Epidermal melanocyte (primary cell): ENCODE data around the gene SYCE3.

Experiments
- DNase-seq: peaks from one replicate; pipeline ENCODE4 v3.0.0; 2011; ENCODE audit warnings: low spot score; ENCODE audit not compliant: insufficient read length

SYCE3 gene

DNA sequence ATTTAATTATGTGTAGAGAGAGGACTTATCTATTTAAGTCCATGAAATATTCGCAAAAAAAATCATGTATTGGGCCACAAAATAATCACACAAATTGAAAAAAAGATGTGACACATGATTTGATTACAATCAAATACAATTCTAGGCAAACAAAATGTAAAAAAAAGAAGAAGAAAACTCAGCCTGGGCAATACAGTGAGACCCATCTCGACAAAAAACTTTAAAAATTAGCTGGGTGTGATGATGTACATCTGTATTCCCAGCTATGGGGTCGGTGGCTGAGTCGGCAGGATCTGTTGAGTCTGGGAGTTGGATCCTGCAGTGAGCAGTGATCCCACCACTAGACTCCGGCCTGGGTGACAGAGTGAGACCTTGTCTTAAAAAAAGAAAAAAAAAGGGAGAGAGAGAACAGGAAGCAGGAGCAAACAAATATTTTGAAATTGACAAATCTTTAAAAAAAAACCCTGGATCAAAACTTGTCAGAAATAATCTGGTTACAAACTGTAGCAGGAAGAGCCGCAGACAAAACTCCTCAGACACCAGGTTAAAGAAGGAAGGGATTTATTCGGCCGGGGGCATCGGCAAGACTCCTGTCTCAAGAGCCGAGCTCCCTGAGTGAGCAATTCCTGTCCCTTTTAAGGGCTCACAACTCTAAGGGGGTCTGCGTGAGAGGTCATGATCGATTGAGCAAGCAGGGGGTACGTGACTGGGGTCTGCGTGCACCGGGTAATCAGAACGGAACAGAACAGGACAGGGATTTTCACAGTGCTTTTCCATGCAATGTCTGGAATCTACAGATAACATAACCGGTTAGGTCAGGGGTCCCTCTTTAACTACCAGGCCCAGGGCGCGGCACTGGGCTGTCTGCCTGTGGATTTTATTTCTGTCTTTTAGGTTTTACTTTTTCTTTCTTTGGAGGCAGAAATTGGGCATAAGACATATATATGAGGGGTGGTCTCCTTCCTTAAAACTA is 29.6 kb downstream of the SYCE3 start:
- DNase-seq, result no peak

DNA sequence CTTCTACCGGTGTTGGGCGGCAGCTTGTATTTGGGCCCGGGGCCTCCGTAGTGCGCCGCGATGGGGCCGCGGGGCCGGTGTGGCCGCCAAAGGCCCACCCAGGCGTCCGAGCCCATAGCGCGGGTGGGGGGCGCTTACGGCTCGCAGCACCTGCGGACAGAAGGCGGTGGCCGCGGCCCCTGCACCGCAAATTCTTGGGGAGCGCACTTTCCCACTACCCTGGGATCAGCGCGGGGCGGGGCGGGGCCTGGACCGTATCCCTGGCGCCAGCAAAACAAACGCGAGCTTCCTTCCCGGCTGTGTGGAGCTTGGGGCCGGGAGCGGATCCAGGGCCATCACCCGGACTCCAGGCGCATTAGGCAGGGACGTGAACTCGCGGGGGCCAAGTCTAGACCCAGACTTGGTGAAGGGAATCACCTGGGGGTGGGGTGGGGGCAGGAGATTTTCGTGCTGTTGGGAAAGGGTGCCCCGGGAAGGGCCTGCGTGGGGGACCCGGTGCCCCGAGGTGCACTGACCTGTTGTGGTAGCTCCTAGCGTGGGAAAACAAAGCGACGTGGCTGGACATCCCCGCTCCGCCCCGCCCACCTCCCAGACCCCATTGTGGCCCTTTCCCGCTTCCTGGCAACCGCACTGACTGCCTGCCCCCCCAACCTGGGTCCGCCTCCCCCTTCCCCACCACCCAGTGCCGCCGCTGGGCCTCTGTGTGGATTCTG is 30.6 kb downstream of the SYCE3 start:
- peak; percentile 67 for DNase-seq

DNA sequence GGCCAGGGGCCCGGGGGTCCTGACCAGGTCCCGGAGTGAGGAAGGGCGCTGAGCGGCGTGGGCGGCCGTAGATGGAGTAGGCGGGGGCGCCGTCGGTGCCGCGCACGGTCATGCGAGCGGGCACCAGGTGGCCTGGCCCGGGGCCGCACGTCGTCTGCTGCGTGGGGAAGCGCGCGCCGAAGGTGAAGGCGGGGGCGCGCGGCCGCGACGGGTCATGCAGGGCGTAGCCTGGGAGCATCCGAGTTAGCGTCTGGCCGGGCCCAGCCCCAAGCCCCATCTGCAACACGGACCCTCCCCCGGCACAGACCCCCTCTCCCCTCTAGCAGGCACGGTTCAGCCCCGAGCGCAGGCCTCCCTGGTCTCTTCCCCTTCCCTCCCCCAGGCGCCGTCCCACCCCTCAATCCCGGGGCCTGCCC is 31.2 kb downstream of the SYCE3 start:
- DNase-seq, result peak; percentile 21

DNA sequence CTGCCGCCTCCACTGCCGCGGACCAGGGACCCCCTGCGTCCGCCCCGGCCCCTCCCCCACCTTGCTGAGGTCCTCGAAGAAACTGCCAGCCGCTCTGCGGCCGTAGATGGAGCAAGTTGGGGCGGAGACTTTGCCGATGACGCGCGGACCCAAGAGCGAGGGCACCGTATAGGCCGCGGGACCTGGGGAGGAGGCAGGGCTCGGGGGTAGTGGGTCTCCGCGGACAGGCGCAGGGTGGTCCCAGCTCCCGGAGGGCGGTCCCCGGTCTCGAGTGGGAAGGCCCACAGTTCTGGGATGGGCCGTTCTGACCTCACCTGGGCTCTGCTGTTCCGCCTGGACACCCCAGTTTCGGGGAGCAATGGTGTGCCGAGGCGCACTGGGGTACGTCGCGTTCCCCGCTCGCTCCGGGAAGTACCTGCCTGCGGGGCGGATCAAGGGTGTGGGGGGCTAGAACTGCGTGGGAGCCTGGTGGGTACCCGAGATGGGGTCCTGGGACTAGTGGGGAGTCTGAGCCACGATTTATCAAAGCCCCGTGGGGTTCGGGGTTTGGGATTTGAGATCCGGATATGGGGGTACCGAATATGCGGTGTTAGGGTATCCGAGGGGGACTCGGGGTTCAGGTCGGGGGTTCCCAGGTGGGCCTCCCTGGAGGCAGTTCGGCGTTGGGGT is 31.7 kb downstream of the SYCE3 start:
- peak; percentile 76 for DNase-seq

DNA sequence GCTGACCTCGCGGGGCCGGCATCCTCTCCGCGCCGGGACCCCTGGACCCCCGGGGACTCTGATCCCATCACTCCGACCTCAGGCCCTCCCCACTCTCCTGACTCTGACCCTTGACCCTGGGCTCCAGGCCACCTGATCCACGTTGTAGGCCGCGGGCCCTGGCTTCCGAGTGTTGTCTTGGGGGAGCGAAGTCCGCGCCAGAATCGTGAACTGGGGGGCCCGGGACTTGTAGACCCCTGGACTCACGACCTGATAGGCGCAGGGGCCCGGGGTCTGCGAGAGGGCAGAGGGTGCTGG is 32.2 kb downstream of the SYCE3 start:
- DNase-seq, result no peak

DNA sequence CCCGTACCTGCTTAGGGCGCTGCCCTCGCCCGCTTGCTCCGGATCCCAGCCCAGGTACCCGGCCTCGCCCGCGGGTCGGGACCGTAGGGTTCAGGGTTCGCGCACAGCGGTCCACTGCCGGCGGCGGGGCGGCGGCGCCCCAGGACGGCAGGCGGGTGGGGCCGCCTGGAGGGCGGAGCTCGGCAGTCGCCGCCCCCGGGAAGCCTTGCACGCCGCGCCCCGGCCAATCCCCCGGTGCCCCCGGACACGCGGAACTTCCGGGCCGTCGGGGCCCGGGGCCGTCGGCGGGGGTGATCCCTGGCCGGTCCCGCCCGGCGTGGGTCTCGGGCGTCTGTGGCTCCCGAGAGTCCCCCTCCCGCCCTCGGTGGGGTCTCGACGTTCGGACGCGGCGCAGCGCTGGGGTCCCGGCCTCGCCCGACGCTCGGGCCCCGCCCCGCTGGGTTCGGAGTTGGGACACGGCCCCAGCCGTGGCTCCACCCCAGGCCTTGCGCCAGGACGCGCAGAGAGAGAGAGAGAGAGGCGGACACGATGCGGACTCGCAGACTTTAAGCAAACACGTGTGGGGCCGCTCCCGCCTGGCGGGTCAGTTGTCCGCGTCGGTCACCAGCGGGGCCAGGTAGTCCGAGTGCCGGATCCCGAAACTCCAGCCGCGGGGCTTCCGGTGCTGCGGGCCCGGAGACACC is 32.7 kb downstream of the SYCE3 start, which contains the start of gene TYMP:
TYMP (minus strand) TSS at position 116 of the 683 bp plus-strand sequence. CDS start 303 bp downstream, outside the sequence.
- DNase-seq, result peak; percentile 56

DNA sequence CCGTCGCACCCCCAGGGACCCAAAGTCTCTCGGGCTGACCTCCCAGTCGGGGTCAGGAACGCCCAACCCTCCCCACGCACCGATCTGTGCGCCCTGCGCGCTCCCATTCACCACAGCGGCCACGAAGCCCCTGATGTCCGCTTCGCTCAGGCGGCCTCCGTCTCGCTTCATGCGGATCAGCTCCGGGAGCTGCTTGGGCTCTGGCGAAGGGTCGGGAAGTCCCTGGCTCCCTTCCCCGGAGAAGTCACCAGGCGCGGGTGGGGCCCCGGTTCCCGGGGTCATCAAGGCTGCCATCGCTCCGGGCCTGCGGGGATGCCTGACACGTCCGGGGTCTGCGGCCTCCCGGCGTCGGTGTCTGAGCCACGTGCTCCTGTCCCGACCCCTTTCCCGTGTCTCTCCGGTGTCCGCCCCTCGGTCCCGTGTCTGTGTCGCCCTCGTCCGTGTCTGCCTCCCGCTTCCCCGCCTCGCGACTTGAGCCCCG is 33.3 kb downstream of the SYCE3 start:
- no peak for DNase-seq

DNA sequence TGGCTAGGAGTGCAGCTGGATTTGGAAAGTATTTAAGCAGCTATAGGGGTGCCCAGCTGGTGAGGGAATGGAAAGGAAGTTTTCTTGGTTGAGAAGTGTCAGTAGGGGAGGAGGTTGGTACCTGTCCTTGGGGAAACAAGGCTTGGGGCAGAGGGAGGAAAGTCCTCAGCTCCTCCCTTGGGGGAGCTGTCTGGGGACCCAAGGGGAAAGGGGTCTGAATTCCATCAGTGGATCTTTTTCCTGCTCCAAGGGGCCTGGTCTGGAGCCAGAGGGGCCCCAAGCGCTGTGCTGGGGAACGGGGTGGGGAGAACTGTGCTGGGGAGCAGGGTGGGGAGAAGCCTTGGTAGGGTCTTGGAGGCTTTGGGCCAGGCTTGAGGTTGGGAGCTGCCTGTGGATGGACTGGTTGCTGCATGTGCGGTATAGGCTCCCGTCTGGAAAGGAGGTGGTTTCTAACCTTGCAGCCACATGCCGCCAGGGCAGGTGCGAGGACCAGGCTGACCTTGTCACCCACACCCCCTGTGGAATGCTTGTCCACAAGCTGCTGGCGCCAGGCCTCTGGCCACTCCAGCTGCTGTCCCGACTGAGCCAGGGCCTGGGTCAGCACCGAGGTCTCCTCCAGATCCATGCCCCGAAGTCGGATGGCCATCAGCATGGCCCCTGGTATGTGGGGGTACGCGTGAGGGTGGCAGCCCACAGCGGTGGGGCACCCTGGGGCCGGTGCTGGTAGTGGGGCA is 33.9 kb downstream of the SYCE3 start:
- DNase-seq, result no peak

DNA sequence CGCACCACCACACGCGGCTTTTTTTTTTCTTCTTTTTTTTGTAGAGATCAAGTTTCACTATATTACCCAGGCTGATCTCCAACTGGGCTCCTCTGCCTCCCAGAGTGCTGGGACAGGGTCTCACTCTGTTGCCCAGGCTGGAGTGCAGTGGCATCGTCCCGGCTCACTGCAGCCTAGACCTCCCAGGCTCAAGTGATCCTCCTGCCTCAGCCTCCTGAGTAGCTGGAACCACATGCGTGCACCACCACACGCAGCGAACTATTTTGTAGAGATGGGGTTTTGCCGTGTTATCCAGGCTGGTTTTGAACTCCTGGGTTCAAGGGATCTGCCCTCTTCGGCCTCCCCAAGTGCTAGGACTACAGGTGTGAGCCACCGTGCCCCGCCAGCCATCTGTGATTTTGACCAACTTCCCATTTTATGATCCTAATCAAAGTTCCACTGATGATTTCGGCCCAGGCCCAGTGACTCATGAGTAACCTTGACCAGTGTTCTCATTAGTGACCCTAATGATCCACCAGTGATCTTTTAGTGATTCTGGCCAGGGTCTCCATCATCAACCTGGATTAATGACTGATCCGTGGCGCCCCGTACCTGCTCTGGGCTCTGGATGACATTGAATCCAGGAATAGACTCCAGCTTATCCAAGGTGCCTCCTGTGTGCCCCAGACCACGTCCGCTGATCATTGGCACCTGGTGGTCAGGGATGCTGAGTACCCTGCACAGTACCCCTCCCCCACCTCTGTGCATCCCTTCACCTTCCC is 34.6 kb downstream of the SYCE3 start:
- no peak for DNase-seq

DNA sequence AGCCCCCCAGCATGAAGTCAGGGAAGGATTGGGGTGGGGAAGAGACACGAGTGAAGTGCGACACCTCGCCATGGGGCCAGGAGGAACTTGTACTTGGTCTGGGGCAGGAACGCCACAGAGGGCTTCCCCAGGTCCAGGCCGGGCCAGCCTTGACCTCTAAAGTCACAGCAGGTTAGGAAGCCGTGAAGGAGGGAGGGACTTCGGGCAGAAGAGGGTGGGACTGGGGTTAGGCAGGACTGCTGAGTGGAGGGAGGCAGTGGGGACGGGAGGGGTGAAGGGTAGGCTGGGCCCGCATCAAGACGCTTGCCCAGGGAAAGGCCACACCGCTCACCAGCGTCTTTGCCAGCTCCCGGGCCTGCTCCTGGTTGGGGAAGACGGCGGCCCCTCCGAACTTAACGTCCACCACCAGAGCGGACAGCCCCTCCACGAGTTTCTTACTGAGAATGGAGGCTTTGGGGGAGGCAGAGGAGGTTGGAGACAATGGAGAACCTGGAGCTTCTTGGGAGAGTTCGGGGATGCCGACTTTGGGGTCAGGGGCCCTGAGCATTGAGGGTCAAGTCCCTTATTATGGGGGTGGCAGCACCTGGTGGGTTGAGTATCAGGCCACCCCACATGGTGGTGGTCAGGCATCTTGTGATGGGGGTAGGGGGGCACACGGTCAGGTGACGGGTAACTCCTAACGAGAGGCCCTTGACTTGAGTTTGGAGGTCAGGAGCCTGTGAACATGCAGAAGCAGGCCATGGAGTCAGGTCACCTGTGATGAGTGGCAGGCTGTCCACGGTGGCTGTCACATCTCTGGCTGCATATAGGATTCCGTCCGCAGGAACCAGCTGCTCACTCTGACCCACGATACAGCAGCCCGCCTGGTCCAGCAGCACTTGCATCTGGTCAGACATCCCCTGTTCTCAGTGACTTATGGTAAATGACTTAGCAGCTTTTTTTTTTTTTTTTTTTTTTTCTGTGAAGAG is 35.6 kb downstream of the SYCE3 start:
- no peak for DNase-seq

DNA sequence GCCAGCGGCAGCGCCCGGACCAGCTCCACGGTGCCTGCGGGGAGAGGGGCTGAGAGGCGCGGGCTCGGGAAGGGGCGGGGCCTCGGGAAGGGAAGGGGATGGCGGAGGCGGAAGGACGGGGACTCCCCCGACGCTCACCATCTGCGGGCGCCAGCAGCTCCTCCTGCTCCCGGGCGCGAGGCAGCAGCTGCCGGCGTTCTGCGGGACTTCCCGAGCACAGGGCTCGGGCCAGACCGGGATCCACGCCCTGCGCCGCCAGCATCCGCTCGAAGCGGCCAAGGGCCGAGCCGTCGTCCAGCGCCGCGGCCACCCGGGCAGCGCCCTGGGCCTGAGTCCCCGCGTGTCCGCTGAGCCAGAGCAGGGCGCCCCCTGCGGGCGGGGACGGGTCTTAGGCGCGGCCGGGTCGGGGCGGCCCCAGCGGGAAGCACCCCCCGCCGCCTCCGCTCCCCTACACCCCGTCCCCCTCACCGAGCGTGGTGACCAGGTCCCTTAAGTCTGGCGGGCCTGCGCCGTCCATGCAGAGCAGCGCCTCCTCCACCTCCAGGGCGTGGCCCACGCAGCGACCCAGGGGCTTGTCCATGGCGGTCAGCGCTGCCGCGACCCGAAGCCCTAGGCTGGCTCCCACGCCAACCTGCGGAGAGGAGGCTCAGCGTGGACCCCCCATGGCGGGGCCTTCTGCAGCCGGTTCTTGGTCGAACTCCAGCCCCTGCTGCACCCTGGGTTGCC is 36.4 kb downstream of the SYCE3 start:
- DNase-seq, result peak; percentile 86

DNA sequence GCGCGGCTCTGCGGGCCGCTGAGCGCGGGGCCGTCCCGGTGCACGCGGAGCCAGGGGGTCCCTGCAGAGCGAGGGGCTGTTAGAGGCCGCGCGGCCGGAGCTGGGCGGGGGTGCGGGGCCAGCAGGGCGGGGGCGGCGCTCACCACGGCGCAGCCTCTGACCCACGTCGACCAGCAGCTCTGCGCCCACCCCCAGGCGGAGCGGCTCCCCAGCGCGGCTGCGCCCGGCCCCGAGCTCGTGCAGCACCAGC is 36.9 kb downstream of the SYCE3 start:
- no peak for DNase-seq

DNA sequence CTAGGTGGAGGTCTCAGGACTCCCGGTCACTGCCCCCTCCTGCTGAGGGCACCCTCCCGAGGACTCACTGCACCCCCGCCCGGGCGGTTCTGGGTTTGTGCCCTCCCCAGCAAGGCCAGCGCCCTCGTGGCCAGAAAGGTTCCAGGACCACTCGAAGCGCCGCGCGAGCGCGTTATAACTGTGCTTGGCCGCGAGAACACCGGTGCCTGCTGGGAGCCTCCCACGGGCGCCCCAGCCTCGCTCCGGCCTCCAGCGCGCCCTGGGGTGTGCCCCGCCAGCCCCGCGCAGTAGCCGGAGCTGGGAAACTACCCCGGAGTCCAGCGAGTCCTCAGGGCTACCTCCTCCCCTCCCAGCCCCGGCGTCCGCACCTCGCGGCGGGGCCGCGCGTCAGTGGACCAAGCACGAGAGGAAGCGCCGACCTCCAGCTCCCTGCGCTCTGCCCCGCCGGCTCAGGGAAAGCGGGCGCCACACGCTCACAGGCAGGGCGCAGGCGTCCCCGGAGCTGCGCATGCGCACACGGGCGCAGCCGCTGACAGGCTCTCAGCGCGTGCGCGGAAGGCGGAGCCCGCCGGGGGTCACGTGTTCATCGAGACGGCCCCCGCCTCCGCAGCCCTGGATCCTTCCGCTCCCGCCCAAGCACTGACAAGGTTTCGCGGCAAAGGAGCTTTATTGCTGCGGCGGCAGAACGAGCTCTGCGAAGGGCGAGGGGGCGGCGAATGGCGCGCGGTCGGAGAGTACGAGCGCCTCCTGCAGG is 37.4 kb downstream of the SYCE3 start, which contains the start of gene SCO2:
SCO2 (minus strand) TSS at position 495 of the 754 bp plus-strand sequence. CDS start 1,187 bp downstream, outside the sequence.
- peak; percentile 100 for DNase-seq

DNA sequence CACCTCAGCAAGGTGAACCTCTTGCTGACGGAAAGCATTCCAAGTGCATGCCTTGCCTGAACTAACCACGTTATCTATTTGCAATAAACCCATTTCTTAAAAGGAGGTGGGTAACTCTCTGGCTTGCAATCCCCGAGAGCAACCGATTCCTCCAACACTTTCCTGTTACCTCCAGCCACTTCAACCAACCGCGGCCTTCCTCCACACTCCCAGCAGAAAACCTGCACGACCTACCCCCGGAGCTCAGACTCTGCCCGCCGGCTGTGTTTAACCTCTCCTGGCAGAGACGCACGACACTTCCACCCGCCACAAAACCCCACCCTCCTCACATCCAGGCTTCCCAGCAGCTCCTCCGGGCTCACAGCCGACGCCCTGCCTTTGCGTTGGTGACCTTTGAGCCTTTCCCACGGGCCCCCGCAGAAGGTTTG is 38.0 kb downstream of the SYCE3 start:
- no peak for DNase-seq

DNA sequence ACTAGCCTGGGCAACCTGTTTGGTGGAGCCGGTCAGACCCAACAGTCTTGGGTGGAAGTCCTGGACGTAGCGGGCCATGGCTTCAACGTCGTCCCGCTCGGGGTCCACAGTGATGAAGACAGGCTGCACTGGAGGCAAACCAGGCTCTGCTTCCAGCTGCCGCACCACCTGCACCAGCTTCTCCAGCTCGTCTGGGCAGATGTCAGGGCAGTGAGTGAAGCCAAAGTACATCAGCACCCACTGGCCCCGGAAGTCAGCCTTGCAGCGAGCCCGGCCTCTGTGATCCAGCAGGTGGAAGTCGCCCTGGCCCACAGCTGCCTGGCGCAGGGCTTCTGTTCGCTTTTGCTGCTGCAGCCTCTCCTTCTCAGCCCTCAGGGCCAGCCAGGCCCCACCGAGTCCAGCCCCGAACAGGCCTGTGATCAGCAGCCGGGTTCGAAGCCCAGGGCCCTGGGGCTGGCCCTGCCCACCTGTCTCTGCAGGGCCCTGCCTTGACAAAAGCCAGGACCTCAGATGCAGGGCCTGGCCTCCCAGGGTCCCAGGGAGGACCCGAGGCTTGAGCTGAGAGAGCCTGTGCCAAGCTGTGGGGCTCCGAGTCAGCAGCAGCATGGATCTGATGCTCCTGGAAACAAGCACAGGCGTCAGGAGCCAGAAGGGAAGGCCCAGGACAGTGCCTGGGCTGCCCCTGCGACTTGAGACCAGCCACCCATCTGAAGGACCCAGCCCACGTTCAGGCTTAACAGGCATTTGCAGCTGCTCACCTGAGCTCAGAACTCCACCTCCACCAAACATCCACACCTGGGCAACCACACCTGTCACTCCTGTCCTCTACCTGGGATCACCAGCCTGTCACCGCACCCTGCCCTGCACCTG is 38.7 kb downstream of the SYCE3 start:
- no peak for DNase-seq

DNA sequence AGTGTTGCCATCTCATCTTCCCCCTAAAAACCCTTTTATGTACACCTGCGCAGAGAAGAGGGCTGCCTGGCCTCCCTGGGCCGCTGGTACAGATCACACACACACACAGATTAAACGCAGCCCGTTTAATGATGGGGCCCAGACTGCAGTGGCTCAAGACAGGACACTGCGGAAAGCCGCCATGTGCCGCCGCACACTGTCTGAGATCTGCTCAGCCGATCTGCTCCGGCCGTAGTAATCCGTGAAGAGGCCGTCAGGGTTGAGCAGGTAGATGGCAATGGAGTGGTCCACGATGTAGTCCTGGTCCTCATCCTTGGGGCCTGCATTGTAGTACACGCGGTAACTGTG is 39.3 kb downstream of the SYCE3 start:
- no peak for DNase-seq
